ENCODE results near the gene NHLRC1. TPM values are rescaled to one million over a fixed set of nuclear protein-coding genes. Genes with fewer than 3 reads are reported as not detected.

The NHLRC1 gene
- total RNA-seq, 2 experiments from 2014 or later: 0.21 to 0.32 TPM

GRCh38 chr6:18076231-18076630 lies 46.2 kb downstream of the NHLRC1 start:
- Mint-ChIP-seq H3K27me3 (ENCODE audit: low read depth) (peaks cover 5% of the 10 kb centered on the region), H3K27ac (no peak overlapping the region), H3K9me3 (ENCODE audit: insufficient read depth) (peaks cover 5% of the 10 kb centered on the region), H3K4me3 (no peak overlapping the region), H3K4me1 (ENCODE audit: low read depth) (no peaks in the 10 kb centered on the region), H3K36me3 (ENCODE audit: low read depth) (peaks cover 5% of the 10 kb centered on the region)
- ATAC-seq (no peak), DNase-seq (no peak)
- POLR2A ChIA-PET: no interaction called here
- CTCF ChIA-PET: no interaction called here

DNA sequence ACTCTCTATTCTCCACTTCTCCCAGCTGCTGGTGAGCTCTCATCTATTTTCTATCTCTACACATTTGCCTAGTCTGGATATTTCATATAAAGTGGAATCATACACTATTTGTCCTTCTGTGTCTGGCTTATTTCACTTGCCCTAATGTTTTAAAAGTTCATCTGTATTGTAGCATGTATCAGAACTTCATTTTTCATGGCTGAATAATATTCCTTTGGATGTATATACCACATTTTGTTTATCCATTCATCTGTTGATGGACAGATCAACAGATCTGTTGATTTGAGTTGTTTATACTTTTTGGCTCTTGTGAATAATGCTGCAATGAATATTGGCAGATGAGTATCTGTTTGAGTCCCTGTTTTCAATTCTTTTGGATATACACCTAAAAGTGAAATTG lies 49.6 kb downstream of the NHLRC1 start:
- peaks cover 5% of the 10 kb centered on the region for H3K9me3 Mint-ChIP-seq (ENCODE audit: insufficient read depth)
- no peak overlapping the region for H3K27ac Mint-ChIP-seq
- POLR2A ChIA-PET: no interaction called here
- no peak for ATAC-seq
- peaks cover 5% of the 10 kb centered on the region for H3K27me3 Mint-ChIP-seq (ENCODE audit: low read depth)
- CTCF ChIA-PET: interaction anchor here (1.4 kb wide), 1 partner anchor 10 kb away, joined by 3 read pairs; no protein-coding TSS in a partner anchor
- H3K4me3 Mint-ChIP-seq: no peak overlapping the region
- no peak for DNase-seq
- no peaks in the 10 kb centered on the region for H3K4me1 Mint-ChIP-seq (ENCODE audit: low read depth)
- peaks cover 5% of the 10 kb centered on the region for H3K36me3 Mint-ChIP-seq (ENCODE audit: low read depth)

- H3K36me3 Mint-ChIP-seq (ENCODE audit: low read depth): peaks cover under 1% of the 10 kb centered on the region
- H3K27me3 Mint-ChIP-seq (ENCODE audit: low read depth): peaks cover 3% of the 10 kb centered on the region
- H3K27ac Mint-ChIP-seq: no peak overlapping the region
- H3K4me1 Mint-ChIP-seq (ENCODE audit: low read depth): no peaks in the 10 kb centered on the region
- no peak for ATAC-seq
- POLR2A ChIA-PET: no interaction called here
- peaks cover under 1% of the 10 kb centered on the region for H3K9me3 Mint-ChIP-seq (ENCODE audit: insufficient read depth)
- no peak for DNase-seq
- CTCF ChIA-PET: no interaction called here
- no peak overlapping the region for H3K4me3 Mint-ChIP-seq
Measured at GRCh38 chr6:18070486-18070885, 52.0 kb downstream of the NHLRC1 start.

Other genes with a start within 250 kb of the NHLRC1 start
- gene KIF13A, start 135.0 kb downstream of the NHLRC1 start, total RNA-seq: not detected
- gene TPMT, start 32.4 kb upstream of the NHLRC1 start, total RNA-seq: 1 to 10 TPM; 6.1 to 6.4 TPM
- gene KDM1B, start 32.7 kb upstream of the NHLRC1 start, total RNA-seq: 1 to 10 TPM; 9.6 to 9.9 TPM
- gene DEK, start 141.9 kb upstream of the NHLRC1 start, total RNA-seq: 100 to 1,000 TPM; 251 to 255 TPM

Data from activated CD8-positive, alpha-beta T cell treated with anti-CD3 and anti-CD28 coated beads, Interleukin-2, amount 10 ng/mL, durations not matched to agents 7 days and 5 days (primary cell).